HFFc6 (cell line): ENCODE measurements around the gene CACNA1D. TPM values are rescaled to one million over a fixed set of nuclear protein-coding genes. Genes with fewer than 3 reads are reported as not detected.

Source experiments
- DNase-seq: peaks from one replicate; pipeline ENCODE4 v3.0.0-alpha.2; 2018
- H3K27ac Mint-ChIP-seq: 2 replicates; pipeline ENCODE4 v1.8.0; 2020; ENCODE audit warnings: mild to moderate bottlenecking, mixed read lengths
- H3K27me3 Mint-ChIP-seq: 2 replicates; pipeline ENCODE4 v1.8.0; 2021; ENCODE audit warnings: mild to moderate bottlenecking, moderate library complexity, mixed read lengths; ENCODE audit not compliant: insufficient read depth
- H3K36me3 Mint-ChIP-seq: 2 replicates; pipeline ENCODE4 v1.8.0; 2021; ENCODE audit warnings: low read depth, mixed read lengths
- H3K4me1 Mint-ChIP-seq: 2 replicates; pipeline ENCODE4 v1.8.0; 2020; ENCODE audit warnings: low read depth, mixed read lengths
- H3K4me3 Mint-ChIP-seq: 2 replicates; pipeline ENCODE4 v1.8.0; 2020; ENCODE audit warnings: mild to moderate bottlenecking, moderate library complexity, mixed read lengths
- H3K9me3 Mint-ChIP-seq: 2 replicates; pipeline ENCODE4 v1.8.0; 2020; ENCODE audit warnings: mild to moderate bottlenecking, mixed read lengths
- CTCF ChIP-seq: fragments of 200-600 bp; sonication (generic); IDR thresholded peaks from 2 replicates; pipeline ENCODE4 v1.5.0; 2021; ENCODE audit warnings: antibody characterized with exemption, mild to moderate bottlenecking
- total RNA-seq, 6 experiments: library from RNA; stranded (reverse); fragmentation: NEBNext Ultra II Directional; extraction: Animal tissue kit (Norgen Biotek cat#: 25700); gene quantifications; 2 replicates in 1 of 6; 3 replicates in 5 of 6; pipeline ENCODE4 v1.2.3, GENCODE V29; 2021

Gene CACNA1D
- total RNA-seq, 6 experiments from 2014 or later, result 0.09 TPM; not detected in 5

- TF ChIP-seq CTCF, result no peak
- no peak overlapping the region for H3K27ac Mint-ChIP-seq
- DNase-seq, result no peak
- no peaks in the 10 kb centered on the region for H3K9me3 Mint-ChIP-seq
- no peaks in the 10 kb centered on the region for H3K36me3 Mint-ChIP-seq
- H3K4me3 Mint-ChIP-seq, result no peak overlapping the region
- H3K27me3 Mint-ChIP-seq, result peaks cover 3% of the 10 kb centered on the region
- peaks cover 43% of the 10 kb centered on the region for H3K4me1 Mint-ChIP-seq
Measured at GRCh38 chr3:53802256-53802880, 308.0 kb downstream of the CACNA1D start.

GRCh38 chr3:53803124-53803815 lies 308.9 kb downstream of the CACNA1D start:
- Mint-ChIP-seq H3K4me3 (no peak overlapping the region), H3K9me3 (no peaks in the 10 kb centered on the region), H3K27me3 (peaks cover 3% of the 10 kb centered on the region), H3K36me3 (no peaks in the 10 kb centered on the region), H3K4me1 (peaks cover 43% of the 10 kb centered on the region), H3K27ac (peak overlapping the region; percentile 97)
- no peak for TF ChIP-seq CTCF
- no peak for DNase-seq

GRCh38 chr3:53803816-53804695 lies 309.6 kb downstream of the CACNA1D start:
- no peaks in the 10 kb centered on the region for H3K9me3 Mint-ChIP-seq
- peak overlapping the region; percentile 97 for H3K27ac Mint-ChIP-seq
- DNase-seq, result no peak
- no peaks in the 10 kb centered on the region for H3K36me3 Mint-ChIP-seq
- peaks cover 43% of the 10 kb centered on the region for H3K4me1 Mint-ChIP-seq
- H3K27me3 Mint-ChIP-seq, result peaks cover 3% of the 10 kb centered on the region
- TF ChIP-seq CTCF, result peak; percentile 33; the same call in 1 of the 2 replicates
- H3K4me3 Mint-ChIP-seq, result peak overlapping the region; percentile 47

GRCh38 chr3:53804697-53805462 lies 310.5 kb downstream of the CACNA1D start:
- Mint-ChIP-seq H3K4me3 (peak overlapping the region; percentile 59), H3K27me3 (peaks cover 3% of the 10 kb centered on the region), H3K4me1 (peaks cover 43% of the 10 kb centered on the region), H3K9me3 (no peaks in the 10 kb centered on the region), H3K36me3 (no peaks in the 10 kb centered on the region), H3K27ac (peak overlapping the region; percentile 97)
- peak; percentile 86 for DNase-seq
- no peak for TF ChIP-seq CTCF
